SK-N-SH (cell line): Measurements from ENCODE around the gene USP8.
"Not testable (repeated sequence)": the region's sequence is repeated elsewhere in the genome, so short reads cannot be mapped to it uniquely, and the experiment has no call there.

Experiments used
- CHD2 ChIP-seq: fragments of 150-350 bp; IDR thresholded peaks from 2 replicates; pipeline ENCODE4 v1.6.1; 2018; ENCODE audit warnings: low read length; ENCODE audit not compliant: partially characterized antibody
- TAF1 ChIP-seq: IDR thresholded peaks from 2 replicates; pipeline ENCODE4 v1.6.1; 2012; ENCODE audit warnings: low read depth, mild to moderate bottlenecking, low read length, moderate library complexity, borderline replicate concordance
- TF ChIP-seq, protein P1 (sequence below): fragments of 200-600 bp; sonication (generic); IDR thresholded peaks from 2 replicates; pipeline ENCODE4 v1.6.1; 2017; ENCODE audit warnings: antibody characterized with exemption, mild to moderate bottlenecking, moderate library complexity

DNA sequence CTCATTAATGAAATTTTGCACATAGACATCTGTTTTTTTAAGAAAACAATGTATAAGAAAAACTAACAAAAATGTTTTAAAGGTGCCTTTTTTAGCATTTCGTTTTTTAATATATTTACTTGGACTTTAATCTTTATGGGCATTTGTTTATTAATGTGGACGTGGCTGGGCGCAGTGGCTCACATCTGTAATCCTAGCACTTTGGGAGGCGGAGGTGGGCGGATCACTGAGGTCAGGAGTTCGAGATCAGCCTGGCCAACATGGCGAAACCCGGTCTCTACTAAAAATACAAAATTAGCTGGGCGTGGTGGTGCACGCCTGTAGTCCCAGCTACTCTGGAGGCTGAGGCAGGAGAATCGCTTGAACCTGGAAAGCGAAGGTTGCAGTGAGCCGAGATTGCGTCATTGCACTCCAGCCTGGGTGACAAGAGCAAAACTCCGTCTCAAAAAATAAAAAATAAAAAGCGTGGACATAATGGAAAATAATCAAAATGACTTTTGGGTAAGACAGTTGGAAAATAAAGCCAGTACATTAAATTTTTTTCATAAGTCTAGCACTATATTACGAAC lies 1.6 kb downstream of the USP8 start:
- TF ChIP-seq, protein P1, sequence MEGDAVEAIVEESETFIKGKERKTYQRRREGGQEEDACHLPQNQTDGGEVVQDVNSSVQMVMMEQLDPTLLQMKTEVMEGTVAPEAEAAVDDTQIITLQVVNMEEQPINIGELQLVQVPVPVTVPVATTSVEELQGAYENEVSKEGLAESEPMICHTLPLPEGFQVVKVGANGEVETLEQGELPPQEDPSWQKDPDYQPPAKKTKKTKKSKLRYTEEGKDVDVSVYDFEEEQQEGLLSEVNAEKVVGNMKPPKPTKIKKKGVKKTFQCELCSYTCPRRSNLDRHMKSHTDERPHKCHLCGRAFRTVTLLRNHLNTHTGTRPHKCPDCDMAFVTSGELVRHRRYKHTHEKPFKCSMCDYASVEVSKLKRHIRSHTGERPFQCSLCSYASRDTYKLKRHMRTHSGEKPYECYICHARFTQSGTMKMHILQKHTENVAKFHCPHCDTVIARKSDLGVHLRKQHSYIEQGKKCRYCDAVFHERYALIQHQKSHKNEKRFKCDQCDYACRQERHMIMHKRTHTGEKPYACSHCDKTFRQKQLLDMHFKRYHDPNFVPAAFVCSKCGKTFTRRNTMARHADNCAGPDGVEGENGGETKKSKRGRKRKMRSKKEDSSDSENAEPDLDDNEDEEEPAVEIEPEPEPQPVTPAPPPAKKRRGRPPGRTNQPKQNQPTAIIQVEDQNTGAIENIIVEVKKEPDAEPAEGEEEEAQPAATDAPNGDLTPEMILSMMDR = not testable (repeated sequence)
- TF ChIP-seq CHD2, TAF1: not testable (repeated sequence)
